Measurements from ENCODE around the gene MALT1.
A peak's percentile ranks its signal among the peaks of the same experiment; 100 is the strongest.

MALT1 gene

GRCh38 chr18:58671111-58671631 lies at the start of gene MALT1:
Gene MALT1, plus strand, starts transcription at chr18:58671465. Its CDS starts 179 bp downstream, at chr18:58671644.
- Histone ChIP-seq H3K36me3 (replicated peaks) (no peaks in the 10 kb centered on the region), H3K27ac (peak within 1 kb of the TSS; percentile 78), H3K4me3 (ENCODE audit: low read depth, low read length) (peak within 1 kb of the TSS; percentile 75), H3K27me3 (replicated peaks) (no peaks in the 10 kb centered on the region)
- in situ Hi-C loops (cut with HindIII; ENCODE audit: low pct_ligation_motif_present, low sequenced_read_pairs): no loop called here
- peak; percentile 83 for DNase-seq
- no peak for TF ChIP-seq CTCF (IDR thresholded peaks at IDR 0.05; ENCODE audit: low read depth, low read length, missing control alignments)

GRCh38 chr18:58624011-58624410 lies 47.3 kb upstream of the MALT1 start:
- Histone ChIP-seq H3K36me3 (replicated peaks) (no peaks in the 10 kb centered on the region), H3K27ac (no peak overlapping the region), H3K4me3 (ENCODE audit: low read depth, low read length) (no peak overlapping the region), H3K27me3 (replicated peaks) (no peaks in the 10 kb centered on the region)
- TF ChIP-seq CTCF (IDR thresholded peaks at IDR 0.05; ENCODE audit: low read depth, low read length, missing control alignments): no peak
- in situ Hi-C loops (cut with HindIII; ENCODE audit: low pct_ligation_motif_present, low sequenced_read_pairs): no loop called here
- DNase-seq: peak; percentile 62

DNA sequence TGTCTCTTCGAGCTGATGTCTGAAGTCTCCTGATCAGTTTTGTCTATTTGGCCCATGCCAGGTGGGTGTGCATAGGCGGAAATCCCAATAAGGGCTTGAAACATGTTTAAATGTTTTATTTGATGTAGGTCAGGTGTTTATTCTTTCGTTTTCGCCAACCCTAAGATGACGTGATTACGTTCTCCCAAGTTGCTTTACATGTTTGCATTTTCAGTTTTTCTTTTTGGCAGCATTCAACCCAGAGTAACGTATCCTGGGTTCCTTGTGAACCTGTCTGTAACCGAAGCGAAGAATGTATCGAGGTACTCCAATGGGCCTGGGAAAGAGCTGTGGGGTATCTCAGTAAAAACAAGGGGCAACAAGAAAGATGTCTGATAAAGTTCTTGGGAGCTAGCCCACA lies 45.4 kb upstream of the MALT1 start:
- no peak for TF ChIP-seq CTCF (IDR thresholded peaks at IDR 0.05; ENCODE audit: low read depth, low read length, missing control alignments)
- DNase-seq: no peak
- Histone ChIP-seq H3K27me3 (replicated peaks) (no peaks in the 10 kb centered on the region), H3K36me3 (replicated peaks) (no peaks in the 10 kb centered on the region), H3K27ac (no peak overlapping the region), H3K4me3 (ENCODE audit: low read depth, low read length) (no peak overlapping the region)
- in situ Hi-C loops (cut with HindIII; ENCODE audit: low pct_ligation_motif_present, low sequenced_read_pairs): no loop called here

DNA sequence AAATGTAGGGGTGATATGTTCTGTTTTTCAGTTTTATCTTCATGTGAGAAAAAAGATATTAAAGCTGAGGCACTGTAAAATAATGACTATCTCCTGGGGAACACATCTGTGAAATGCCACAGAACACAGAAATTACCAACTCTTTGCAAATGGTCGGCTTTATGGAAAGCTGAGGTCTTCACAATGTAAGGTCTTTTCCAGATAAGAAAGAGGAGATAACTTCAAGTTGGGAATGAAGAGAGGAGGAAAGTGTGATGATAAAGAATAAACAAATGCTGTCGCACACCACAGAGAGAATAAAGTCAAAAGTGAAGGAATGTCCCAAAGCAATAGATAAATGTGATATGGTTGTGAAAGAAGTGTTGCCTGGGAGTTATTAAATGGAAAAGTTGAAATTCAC lies 41.2 kb upstream of the MALT1 start:
- DNase-seq: no peak
- TF ChIP-seq CTCF (IDR thresholded peaks at IDR 0.05; ENCODE audit: low read depth, low read length, missing control alignments): no peak
- Histone ChIP-seq H3K4me3 (ENCODE audit: low read depth, low read length) (no peak overlapping the region), H3K36me3 (replicated peaks) (no peaks in the 10 kb centered on the region), H3K27ac (no peak overlapping the region), H3K27me3 (replicated peaks) (no peaks in the 10 kb centered on the region)
- in situ Hi-C loops (cut with HindIII; ENCODE audit: low pct_ligation_motif_present, low sequenced_read_pairs): no loop called here

GRCh38 chr18:58631301-58631700 lies 40.0 kb upstream of the MALT1 start:
- H3K4me3 ChIP-seq (ENCODE audit: low read depth, low read length): no peak overlapping the region
- no peak overlapping the region for H3K27ac ChIP-seq
- no peak for DNase-seq
- H3K27me3 ChIP-seq (replicated peaks): no peaks in the 10 kb centered on the region
- no peaks in the 10 kb centered on the region for H3K36me3 ChIP-seq (replicated peaks)
- in situ Hi-C loops (cut with HindIII; ENCODE audit: low pct_ligation_motif_present, low sequenced_read_pairs): no loop called here
- TF ChIP-seq CTCF (IDR thresholded peaks at IDR 0.05; ENCODE audit: low read depth, low read length, missing control alignments): no peak

DNA sequence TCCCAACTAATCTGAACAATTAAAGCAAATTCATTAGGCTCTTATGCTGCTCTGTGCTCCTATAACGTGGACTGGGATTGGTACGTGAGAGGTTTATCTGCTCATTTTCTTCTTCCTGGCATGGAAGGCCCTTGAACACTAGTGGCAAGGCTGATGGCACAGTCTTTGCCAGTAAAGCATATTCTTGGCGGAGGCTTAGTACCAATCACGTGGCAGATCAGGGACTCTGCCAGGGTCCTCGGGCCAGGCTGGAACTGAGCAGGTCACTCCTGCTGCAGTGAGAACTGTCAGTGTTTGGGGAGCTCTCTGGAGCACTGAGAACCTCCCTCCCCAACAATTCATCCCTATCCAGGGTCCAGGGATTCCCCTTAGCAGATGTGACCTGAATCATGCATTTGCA lies 38.7 kb upstream of the MALT1 start:
- H3K36me3 ChIP-seq (replicated peaks): no peaks in the 10 kb centered on the region
- no peak for TF ChIP-seq CTCF (IDR thresholded peaks at IDR 0.05; ENCODE audit: low read depth, low read length, missing control alignments)
- H3K27ac ChIP-seq: no peak overlapping the region
- no peaks in the 10 kb centered on the region for H3K27me3 ChIP-seq (replicated peaks)
- no peak for DNase-seq
- H3K4me3 ChIP-seq (ENCODE audit: low read depth, low read length): no peak overlapping the region
- in situ Hi-C loops (cut with HindIII; ENCODE audit: low pct_ligation_motif_present, low sequenced_read_pairs): no loop called here

Measured in brain microvascular endothelial cell (primary cell).